GM12891 (cell line): ENCODE results near the gene TRERF1.

Experiments used
- POLR2A ChIP-seq: IDR thresholded peaks from 2 replicates; pipeline ENCODE4 v1.6.1; 2011; ENCODE audit warnings: low read depth, low read length, control low read depth
- POLR2AphosphoS5 ChIP-seq: IDR thresholded peaks from 2 replicates; pipeline ENCODE4 v1.6.1; 2011; ENCODE audit warnings: low read depth, low read length, control low read depth
- TAF1 ChIP-seq: IDR thresholded peaks from 2 replicates; pipeline ENCODE4 v1.6.1; 2011; ENCODE audit warnings: low read depth, low read length, control low read depth

- TF ChIP-seq POLR2AphosphoS5 = no peak
- no peak for TF ChIP-seq POLR2A
- TF ChIP-seq TAF1 = no peak
These were observed 25.5 kb downstream of the TRERF1 start for GRCh38 chr6:42426191-42426590.
